Measurements from ENCODE around the gene URM1. TPM values are rescaled to one million over a fixed set of nuclear protein-coding genes. Genes with fewer than 3 reads are reported as not detected.

URM1 gene
- total and polyA plus RNA-seq, 10 of the 15 experiments (the other 5 are each of a cell fraction or from before 2014, with no cell fraction given): 7.9 to 75.8 (median 63.7) TPM

MicroRNA genes within 50 kb of the gene (microRNA counts, 767-probe panel; counts per million panel counts)
- microRNA hsa-miR-219-2-3p: 55.3 counts per million

Small RNA genes within 50 kb of the gene (microRNA-seq; reads per million reads assigned to microRNA genes)
- not detected for gene MIR219B

Other genes with a start within 250 kb of the URM1 start
Only the 7 nearest of the 14 such genes appear.
- 20.2 and 20.7 TPM in 2 replicates for gene GOLGA2, start 95.4 kb upstream of the URM1 start, total RNA-seq (2014; rRNA removed)
- 18.3 and 19.2 TPM in 2 replicates for gene GOLGA2, start 95.4 kb upstream of the URM1 start, total RNA-seq (2014; rRNA removed; fragmentation: Illumina TruSeq; extraction: Trizol)
- gene GOLGA2, start 95.4 kb upstream of the URM1 start, total RNA-seq (2021): 27.2 and 32.6 TPM in 2 replicates
- gene GOLGA2, start 95.4 kb upstream of the URM1 start, polyA plus RNA-seq (2011; rRNA removed): 17.9 and 25.2 TPM in 2 replicates
- 28.0 and 31.4 TPM in 2 replicates for gene GOLGA2, start 95.4 kb upstream of the URM1 start, polyA plus RNA-seq (2014; fragmentation: Illumina TruSeq; extraction: Trizol)
- 1 to 10 TPM; 5.9 to 8.0 TPM for gene GOLGA2, start 95.4 kb upstream of the URM1 start, polyA plus RNA-seq (2014; fragmentation: Nextera tagmentation; extraction: Ambion mirVana)
- 29.1 and 34.8 TPM in 2 replicates for gene GOLGA2, start 95.4 kb upstream of the URM1 start, polyA plus RNA-seq (2014; rRNA removed)
- gene GOLGA2, start 95.4 kb upstream of the URM1 start, polyA plus RNA-seq (2016; fragmentation: Nextera tagmentation; extraction: Ambion mirVana): 10 to 100 TPM in 1 of 2 experiments, 1 to 10 TPM in 1; 9.3 to 11.5 TPM
- gene SWI5, start 95.1 kb upstream of the URM1 start, total RNA-seq (2014; rRNA removed): 16.9 and 21.9 TPM in 2 replicates
- gene SWI5, start 95.1 kb upstream of the URM1 start, total RNA-seq (2014; rRNA removed; fragmentation: Illumina TruSeq; extraction: Trizol): 15.2 and 16.8 TPM in 2 replicates
- gene SWI5, start 95.1 kb upstream of the URM1 start, total RNA-seq (2021): 13.3 and 15.9 TPM in 2 replicates
- 18.3 and 22.4 TPM in 2 replicates for gene SWI5, start 95.1 kb upstream of the URM1 start, polyA plus RNA-seq (2011; rRNA removed)
- 14.2 and 15.8 TPM in 2 replicates for gene SWI5, start 95.1 kb upstream of the URM1 start, polyA plus RNA-seq (2014; fragmentation: Illumina TruSeq; extraction: Trizol)
- 10 to 100 TPM; 14.8 to 19.3 TPM for gene SWI5, start 95.1 kb upstream of the URM1 start, polyA plus RNA-seq (2014; fragmentation: Nextera tagmentation; extraction: Ambion mirVana)
- 22.0 and 23.9 TPM in 2 replicates for gene SWI5, start 95.1 kb upstream of the URM1 start, polyA plus RNA-seq (2014; rRNA removed)
- gene SWI5, start 95.1 kb upstream of the URM1 start, polyA plus RNA-seq (2016; fragmentation: Nextera tagmentation; extraction: Ambion mirVana): 10 to 100 TPM; 31.4 to 36.2 TPM
- 38.5 and 38.9 TPM in 2 replicates for gene TRUB2, start 48.9 kb upstream of the URM1 start, total RNA-seq (2014; rRNA removed)
- gene TRUB2, start 48.9 kb upstream of the URM1 start, total RNA-seq (2014; rRNA removed; fragmentation: Illumina TruSeq; extraction: Trizol): 26.5 and 27.6 TPM in 2 replicates
- gene TRUB2, start 48.9 kb upstream of the URM1 start, total RNA-seq (2021): 43.2 TPM in 2 replicates
- gene TRUB2, start 48.9 kb upstream of the URM1 start, polyA plus RNA-seq (2011; rRNA removed): 20.4 and 32.4 TPM in 2 replicates
- 25.5 and 40.5 TPM in 2 replicates for gene TRUB2, start 48.9 kb upstream of the URM1 start, polyA plus RNA-seq (2014; fragmentation: Illumina TruSeq; extraction: Trizol)
- 1 to 10 TPM; 2.8 to 5.5 TPM for gene TRUB2, start 48.9 kb upstream of the URM1 start, polyA plus RNA-seq (2014; fragmentation: Nextera tagmentation; extraction: Ambion mirVana)
- 35.4 and 38.8 TPM in 2 replicates for gene TRUB2, start 48.9 kb upstream of the URM1 start, polyA plus RNA-seq (2014; rRNA removed)
- 10 to 100 TPM; 64.9 to 70.5 TPM for gene TRUB2, start 48.9 kb upstream of the URM1 start, polyA plus RNA-seq (2016; fragmentation: Nextera tagmentation; extraction: Ambion mirVana)
- 57.6 and 64.1 TPM in 2 replicates for gene COQ4, start 48.5 kb upstream of the URM1 start, total RNA-seq (2014; rRNA removed)
- gene COQ4, start 48.5 kb upstream of the URM1 start, total RNA-seq (2014; rRNA removed; fragmentation: Illumina TruSeq; extraction: Trizol): 22.7 and 23.7 TPM in 2 replicates
- gene COQ4, start 48.5 kb upstream of the URM1 start, total RNA-seq (2021): 39.3 and 39.4 TPM in 2 replicates
- gene COQ4, start 48.5 kb upstream of the URM1 start, polyA plus RNA-seq (2011; rRNA removed): 23.7 and 37.9 TPM in 2 replicates
- 12.4 and 23.9 TPM in 2 replicates for gene COQ4, start 48.5 kb upstream of the URM1 start, polyA plus RNA-seq (2014; fragmentation: Illumina TruSeq; extraction: Trizol)
- gene COQ4, start 48.5 kb upstream of the URM1 start, polyA plus RNA-seq (2014; fragmentation: Nextera tagmentation; extraction: Ambion mirVana): 1 to 10 TPM; 3.8 to 9.1 TPM
- gene COQ4, start 48.5 kb upstream of the URM1 start, polyA plus RNA-seq (2014; rRNA removed): 61.6 and 62.2 TPM in 2 replicates
- 10 to 100 TPM; 60.5 to 61.1 TPM for gene COQ4, start 48.5 kb upstream of the URM1 start, polyA plus RNA-seq (2016; fragmentation: Nextera tagmentation; extraction: Ambion mirVana)
- 9.8 and 14.0 TPM in 2 replicates for gene SLC27A4, start 30.8 kb upstream of the URM1 start, total RNA-seq (2014; rRNA removed)
- gene SLC27A4, start 30.8 kb upstream of the URM1 start, total RNA-seq (2014; rRNA removed; fragmentation: Illumina TruSeq; extraction: Trizol): 4.2 and 5.8 TPM in 2 replicates
- 13.5 and 13.9 TPM in 2 replicates for gene SLC27A4, start 30.8 kb upstream of the URM1 start, total RNA-seq (2021)
- gene SLC27A4, start 30.8 kb upstream of the URM1 start, polyA plus RNA-seq (2011; rRNA removed): 1.5 and 4.4 TPM in 2 replicates
- 2.0 and 5.5 TPM in 2 replicates for gene SLC27A4, start 30.8 kb upstream of the URM1 start, polyA plus RNA-seq (2014; fragmentation: Illumina TruSeq; extraction: Trizol)
- gene SLC27A4, start 30.8 kb upstream of the URM1 start, polyA plus RNA-seq (2014; fragmentation: Nextera tagmentation; extraction: Ambion mirVana): 1 to 10 TPM in 1 of 2 experiments, under 1 TPM in 1; 0.13 to 1.1 TPM
- gene SLC27A4, start 30.8 kb upstream of the URM1 start, polyA plus RNA-seq (2014; rRNA removed): 9.4 and 12.9 TPM in 2 replicates
- 10 to 100 TPM in 1 of 2 experiments, 1 to 10 TPM in 1; 9.4 to 12.1 TPM for gene SLC27A4, start 30.8 kb upstream of the URM1 start, polyA plus RNA-seq (2016; fragmentation: Nextera tagmentation; extraction: Ambion mirVana)
- gene CERCAM, start 49.5 kb downstream of the URM1 start, total RNA-seq (2014; rRNA removed): 0.87 and 0.96 TPM in 2 replicates
- 0.31 and 0.46 TPM in 2 replicates for gene CERCAM, start 49.5 kb downstream of the URM1 start, total RNA-seq (2014; rRNA removed; fragmentation: Illumina TruSeq; extraction: Trizol)
- 1.2 TPM in 2 replicates for gene CERCAM, start 49.5 kb downstream of the URM1 start, total RNA-seq (2021)
- gene CERCAM, start 49.5 kb downstream of the URM1 start, polyA plus RNA-seq (2011; rRNA removed): 3.2 and 6.7 TPM in 2 replicates
- gene CERCAM, start 49.5 kb downstream of the URM1 start, polyA plus RNA-seq (2014; fragmentation: Illumina TruSeq; extraction: Trizol): 0.13 and 0.34 TPM in 2 replicates
- gene CERCAM, start 49.5 kb downstream of the URM1 start, polyA plus RNA-seq (2014; fragmentation: Nextera tagmentation; extraction: Ambion mirVana): under 1 TPM; 0.05 TPM
- 1.1 and 1.5 TPM in 2 replicates for gene CERCAM, start 49.5 kb downstream of the URM1 start, polyA plus RNA-seq (2014; rRNA removed)
- gene CERCAM, start 49.5 kb downstream of the URM1 start, polyA plus RNA-seq (2016; fragmentation: Nextera tagmentation; extraction: Ambion mirVana): 1 to 10 TPM in 1 of 2 experiments, under 1 TPM in 1; 0.45 to 1.1 TPM
- 36.7 and 38.4 TPM in 2 replicates for gene ODF2, start 84.6 kb downstream of the URM1 start, total RNA-seq (2014; rRNA removed)
- 36.2 and 38.6 TPM in 2 replicates for gene ODF2, start 84.6 kb downstream of the URM1 start, total RNA-seq (2014; rRNA removed; fragmentation: Illumina TruSeq; extraction: Trizol)
- gene ODF2, start 84.6 kb downstream of the URM1 start, total RNA-seq (2021): 38.4 and 42.3 TPM in 2 replicates
- 14.4 and 22.0 TPM in 2 replicates for gene ODF2, start 84.6 kb downstream of the URM1 start, polyA plus RNA-seq (2011; rRNA removed)
- gene ODF2, start 84.6 kb downstream of the URM1 start, polyA plus RNA-seq (2014; fragmentation: Illumina TruSeq; extraction: Trizol): 40.6 and 46.0 TPM in 2 replicates
- gene ODF2, start 84.6 kb downstream of the URM1 start, polyA plus RNA-seq (2014; fragmentation: Nextera tagmentation; extraction: Ambion mirVana): 10 to 100 TPM in 1 of 2 experiments, 1 to 10 TPM in 1; 8.7 to 14.3 TPM
- 26.2 and 29.2 TPM in 2 replicates for gene ODF2, start 84.6 kb downstream of the URM1 start, polyA plus RNA-seq (2014; rRNA removed)
- gene ODF2, start 84.6 kb downstream of the URM1 start, polyA plus RNA-seq (2016; fragmentation: Nextera tagmentation; extraction: Ambion mirVana): 10 to 100 TPM; 55.6 to 65.1 TPM

Data from GM12878 (cell line).